H9 (cell line): ENCODE results near the gene FXYD6. TPM values are rescaled to one million over a fixed set of nuclear protein-coding genes. Genes with fewer than 3 reads are reported as not detected.

Experiments
- DNase-seq: peaks from one replicate; pipeline ENCODE4 v3.0.0-alpha.2; 2017
- H2AFZ ChIP-seq: one replicate; pipeline ENCODE4 v1.6.1; 2013; ENCODE audit warnings: mild to moderate bottlenecking, low read length, control low read depth, moderate library complexity
- H2AK5ac ChIP-seq: 2 replicates; pipeline ENCODE4 v1.6.1; 2013; ENCODE audit warnings: low read length, control low read depth, mixed read lengths; ENCODE audit not compliant: insufficient read length
- H2BK120ac ChIP-seq: one replicate; pipeline ENCODE4 v1.6.1; 2013; ENCODE audit warnings: low read depth, mild to moderate bottlenecking, low read length, control low read depth, inconsistent platforms; ENCODE audit not compliant: poor library complexity, severe bottlenecking
- H2BK12ac ChIP-seq: 2 replicates; pipeline ENCODE4 v1.6.1; 2013; ENCODE audit warnings: low read length, control low read depth, mixed read lengths, low read depth; ENCODE audit not compliant: insufficient read length
- H2BK15ac ChIP-seq: 2 replicates; pipeline ENCODE4 v1.6.1; 2013; ENCODE audit warnings: low read depth, low read length, control low read depth
- H2BK20ac ChIP-seq: one replicate; pipeline ENCODE4 v1.6.1; 2013; ENCODE audit warnings: low read depth, mild to moderate bottlenecking, low read length, control low read depth, inconsistent platforms; ENCODE audit not compliant: poor library complexity, severe bottlenecking
- H2BK5ac ChIP-seq: 2 replicates; pipeline ENCODE4 v1.6.1; 2013; ENCODE audit warnings: low read length, control low read depth, mixed read lengths; ENCODE audit not compliant: insufficient read length
- H3K14ac ChIP-seq: 2 replicates; pipeline ENCODE4 v1.6.1; 2013; ENCODE audit warnings: low read length, control low read depth; ENCODE audit not compliant: insufficient read depth
- H3K18ac ChIP-seq: 2 replicates; pipeline ENCODE4 v1.6.1; 2013; ENCODE audit warnings: low read depth, mild to moderate bottlenecking, mixed read lengths, low read length, control low read depth; ENCODE audit not compliant: insufficient read length
- H3K23ac ChIP-seq: 2 replicates; pipeline ENCODE4 v1.6.1; 2013; ENCODE audit warnings: low read length, control low read depth, mixed read lengths, low read depth; ENCODE audit not compliant: insufficient read length
- H3K23me2 ChIP-seq: 2 replicates; pipeline ENCODE4 v1.6.1; 2013; ENCODE audit warnings: low read depth, mild to moderate bottlenecking, mixed read lengths, low read length, control low read depth; ENCODE audit not compliant: insufficient read length, poor library complexity, severe bottlenecking
- H3K27ac ChIP-seq: 2 replicates; pipeline ENCODE4 v1.5.1; 2013; ENCODE audit warnings: low read length, control low read depth, mixed read lengths, low read depth; ENCODE audit not compliant: insufficient read length
- H3K27me3 ChIP-seq: 2 replicates; pipeline ENCODE4 v1.6.1; 2013; ENCODE audit warnings: low read length, control low read depth, inconsistent platforms; ENCODE audit not compliant: insufficient read depth
- H3K4ac ChIP-seq: 2 replicates; pipeline ENCODE4 v1.6.1; 2013; ENCODE audit warnings: low read depth, mild to moderate bottlenecking, control low read depth, inconsistent platforms, low read length, moderate library complexity
- H3K4me1 ChIP-seq: 2 replicates; pipeline ENCODE4 v1.6.1; 2013; ENCODE audit warnings: low read length, control low read depth, inconsistent platforms; ENCODE audit not compliant: insufficient read depth
- H3K4me2 ChIP-seq: 2 replicates; pipeline ENCODE4 v1.6.1; 2013; ENCODE audit warnings: low read length, control low read depth, mixed read lengths; ENCODE audit not compliant: insufficient read length, insufficient read depth
- H3K56ac ChIP-seq: 2 replicates; pipeline ENCODE4 v1.6.1; 2013; ENCODE audit warnings: low read depth, mild to moderate bottlenecking, mixed read lengths, low read length, control low read depth; ENCODE audit not compliant: insufficient read length
- H3K79me1 ChIP-seq: 2 replicates; pipeline ENCODE4 v1.6.1; 2013; ENCODE audit warnings: low read depth, mild to moderate bottlenecking, moderate library complexity, low read length, control low read depth, inconsistent platforms; ENCODE audit not compliant: insufficient read depth, poor library complexity, severe bottlenecking
- H3K79me2 ChIP-seq: 2 replicates; pipeline ENCODE4 v1.6.1; 2013; ENCODE audit warnings: low read length, control low read depth, inconsistent platforms; ENCODE audit not compliant: insufficient read depth
- H3K9ac ChIP-seq: 2 replicates; pipeline ENCODE4 v1.6.1; 2013; ENCODE audit warnings: low read length, control low read depth, mixed read lengths; ENCODE audit not compliant: insufficient read length; ENCODE audit errors: extremely low read depth
- H3K9me3 ChIP-seq: one replicate; pipeline ENCODE4 v1.6.1; 2013; ENCODE audit warnings: low read depth, low read length, inconsistent platforms; ENCODE audit not compliant: control insufficient read depth
- H3T11ph ChIP-seq: one replicate; pipeline ENCODE4 v1.6.1; 2013; ENCODE audit warnings: mild to moderate bottlenecking, low read length, control low read depth, inconsistent platforms
- H4K20me1 ChIP-seq: one replicate; pipeline ENCODE4 v1.6.1; 2013; ENCODE audit not compliant: control insufficient read depth, insufficient read length, insufficient read depth
- H4K5ac ChIP-seq: 2 replicates; pipeline ENCODE4 v1.6.1; 2013; ENCODE audit warnings: low read depth, mild to moderate bottlenecking, mixed read lengths, low read length, control low read depth; ENCODE audit not compliant: insufficient read length
- H4K8ac ChIP-seq: replicated peaks from 2 replicates; pipeline ENCODE4 v1.6.1; 2013; ENCODE audit warnings: low read length, control low read depth, mixed read lengths, low read depth; ENCODE audit not compliant: insufficient read length
- H4K91ac ChIP-seq: 2 replicates; pipeline ENCODE4 v1.6.1; 2013; ENCODE audit warnings: low read depth, mild to moderate bottlenecking, moderate library complexity, mixed read lengths, low read length, control low read depth; ENCODE audit not compliant: insufficient read length
- H3K27ac Mint-ChIP-seq, 3 experiments: 2 replicates in 2 of 3; 3 replicates in 1 of 3; pipeline ENCODE4 v1.8.0; 2020 to 2021; ENCODE audit warnings: mixed read lengths in 3 of 3, mild to moderate bottlenecking in 1 of 3, moderate library complexity in 1 of 3
- H3K27me3 Mint-ChIP-seq: 2 replicates; pipeline ENCODE4 v1.8.0; 2021; ENCODE audit warnings: low read depth, mild to moderate bottlenecking, moderate library complexity, mixed read lengths
- H3K36me3 Mint-ChIP-seq, 3 experiments: 2 replicates in 2 of 3; 3 replicates in 1 of 3; pipeline ENCODE4 v1.8.0; 2020 to 2021; ENCODE audit warnings: low read depth in 3 of 3, mixed read lengths in 3 of 3; ENCODE audit not compliant: insufficient read depth in 1 of 3
- H3K4me1 Mint-ChIP-seq, 2 experiments: 2 replicates each; pipeline ENCODE4 v1.8.0; 2020; ENCODE audit warnings: mixed read lengths in 2 of 2
- H3K4me3 Mint-ChIP-seq, 2 experiments: 2 replicates in 1 of 2; 3 replicates in 1 of 2; pipeline ENCODE4 v1.8.0; 2020 to 2021; ENCODE audit warnings: mild to moderate bottlenecking in 2 of 2, mixed read lengths in 2 of 2, moderate library complexity in 1 of 2
- H3K9me3 Mint-ChIP-seq, 2 experiments: 2 replicates in 1 of 2; 3 replicates in 1 of 2; pipeline ENCODE4 v1.8.0; 2020; ENCODE audit warnings: mild to moderate bottlenecking in 2 of 2, mixed read lengths in 2 of 2, moderate library complexity in 1 of 2
- CTCF ChIP-seq: fragments of 200-600 bp; sonication (generic); conservative IDR thresholded peaks from 3 replicates; pipeline ENCODE4 v1.8.0; 2021; ENCODE audit warnings: antibody characterized with exemption, mild to moderate bottlenecking
- WGBS: extraction: QIAGEN DNeasy Blood & Tissue Kit; methylation state at CpG from one replicate; pipeline ENCODE4 v1.1.7; 2013; ENCODE audit warnings: missing lambda C conversion rate, low lambda C conversion rate, mixed read lengths; ENCODE audit not compliant: insufficient read length; ENCODE audit errors: extremely low coverage; 5-methylcytosine and 5-hydroxymethylcytosine counted together
- total RNA-seq: library from RNA; stranded (reverse); gene quantifications from 2 replicates; pipeline ENCODE4 v1.2.1, GENCODE V29; 2021

FXYD6 gene
- total RNA-seq, 1 experiment from 2014 or later: 18.3 TPM

GRCh38 chr11:117902001-117902845 lies 25.8 kb upstream of the FXYD6 start:
- no peaks in the 10 kb centered on the region for H3K4me1 ChIP-seq
- H3K18ac ChIP-seq: no peak overlapping the region
- no CpG with 5 or more reads among the region's 13 CpGs for WGBS
- H2AFZ ChIP-seq: no peak overlapping the region
- H3K79me1 ChIP-seq: no peaks in the 10 kb centered on the region
- H2BK20ac ChIP-seq: no peak overlapping the region
- no peak overlapping the region for H4K91ac ChIP-seq
- H3K79me2 ChIP-seq: no peaks in the 10 kb centered on the region
- DNase-seq: no peak
- H2BK5ac ChIP-seq: no peak overlapping the region
- no peak overlapping the region for H2AK5ac ChIP-seq
- no peak overlapping the region for H4K5ac ChIP-seq
- no peak overlapping the region for H3K14ac ChIP-seq
- H4K8ac ChIP-seq: no peak overlapping the region
- no peaks in the 10 kb centered on the region for H4K20me1 ChIP-seq
- no peak overlapping the region for H3K56ac ChIP-seq
- H3K27me3 ChIP-seq: no peaks in the 10 kb centered on the region
- H3K9ac ChIP-seq: no peak overlapping the region
- Mint-ChIP-seq H3K4me1 (peaks cover 2 to 3% of the 10 kb centered on the region in 2 experiments; a peak in 3 of 4 replicates), H3K36me3 (no peaks in the 10 kb centered on the region), H3K9me3 (no peaks in the 10 kb centered on the region), H3K27ac (no peak overlapping the region; a peak in 1 of 7 replicates), H3K27me3 (peaks cover 15% of the 10 kb centered on the region), H3K4me3 (no peak overlapping the region)
- H3K27ac ChIP-seq: no peak overlapping the region
- no peak for TF ChIP-seq CTCF
- H3K9me3 ChIP-seq: no peaks in the 10 kb centered on the region
- H2BK12ac ChIP-seq: no peak overlapping the region
- no peaks in the 10 kb centered on the region for H3K23me2 ChIP-seq
- H3K23ac ChIP-seq: no peak overlapping the region
- no peak overlapping the region for H3K4me2 ChIP-seq
- H2BK15ac ChIP-seq: no peak overlapping the region
- no peak overlapping the region for H2BK120ac ChIP-seq
- no peak overlapping the region for H3T11ph ChIP-seq
- no peak overlapping the region for H3K4ac ChIP-seq
